Measurements from ENCODE around the gene HAP1.
"Not testable (repeated sequence)": the region's sequence is repeated elsewhere in the genome, so short reads cannot be mapped to it uniquely, and the experiment has no call there.

HAP1 gene

DNA sequence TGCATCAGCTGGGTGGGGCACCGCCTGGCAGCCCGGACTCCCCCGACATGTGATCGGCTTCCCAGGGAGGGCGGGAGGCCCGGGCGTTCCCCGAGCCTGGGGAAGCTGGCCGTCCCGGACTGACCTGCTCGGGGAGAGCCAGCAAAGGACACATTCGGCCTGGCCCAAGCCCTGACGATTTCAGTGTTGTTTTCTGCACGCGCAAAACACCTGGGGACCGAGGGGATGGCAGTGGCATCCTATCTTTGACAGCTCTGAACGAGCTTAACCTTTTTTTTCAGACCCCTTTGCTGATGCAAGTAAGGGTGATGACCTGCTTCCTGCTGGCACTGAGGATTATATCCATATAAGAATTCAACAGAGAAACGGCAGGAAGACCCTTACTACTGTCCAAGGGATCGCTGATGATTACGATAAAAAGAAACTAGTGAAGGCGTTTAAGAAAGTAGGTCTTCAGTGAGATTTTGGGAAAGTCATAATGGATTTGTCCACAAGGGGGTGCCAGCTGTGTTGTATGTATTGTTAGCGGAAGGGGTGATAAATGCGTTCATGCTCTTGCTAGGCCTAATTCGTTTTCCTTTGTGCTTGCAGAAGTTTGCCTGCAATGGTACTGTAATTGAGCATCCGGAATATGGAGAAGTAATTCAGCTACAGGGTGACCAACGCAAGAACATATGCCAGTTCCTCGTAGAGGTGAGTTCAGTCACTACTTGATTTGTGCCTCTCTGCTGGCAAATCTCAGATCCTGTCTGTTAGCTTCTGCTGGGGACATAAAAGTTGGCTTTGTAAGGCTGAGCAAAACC, 44.7 kb downstream of the HAP1 start:
- DNase-seq, result no peak

GRCh38 chr17:41688641-41689496, 45.6 kb downstream of the HAP1 start, which contains the start of gene EIF1:
Gene EIF1, plus strand, starts transcription at chr17:41688885. Its CDS starts 154 bp downstream, at chr17:41689039.
- DNase-seq, result peak; percentile 99

DNA sequence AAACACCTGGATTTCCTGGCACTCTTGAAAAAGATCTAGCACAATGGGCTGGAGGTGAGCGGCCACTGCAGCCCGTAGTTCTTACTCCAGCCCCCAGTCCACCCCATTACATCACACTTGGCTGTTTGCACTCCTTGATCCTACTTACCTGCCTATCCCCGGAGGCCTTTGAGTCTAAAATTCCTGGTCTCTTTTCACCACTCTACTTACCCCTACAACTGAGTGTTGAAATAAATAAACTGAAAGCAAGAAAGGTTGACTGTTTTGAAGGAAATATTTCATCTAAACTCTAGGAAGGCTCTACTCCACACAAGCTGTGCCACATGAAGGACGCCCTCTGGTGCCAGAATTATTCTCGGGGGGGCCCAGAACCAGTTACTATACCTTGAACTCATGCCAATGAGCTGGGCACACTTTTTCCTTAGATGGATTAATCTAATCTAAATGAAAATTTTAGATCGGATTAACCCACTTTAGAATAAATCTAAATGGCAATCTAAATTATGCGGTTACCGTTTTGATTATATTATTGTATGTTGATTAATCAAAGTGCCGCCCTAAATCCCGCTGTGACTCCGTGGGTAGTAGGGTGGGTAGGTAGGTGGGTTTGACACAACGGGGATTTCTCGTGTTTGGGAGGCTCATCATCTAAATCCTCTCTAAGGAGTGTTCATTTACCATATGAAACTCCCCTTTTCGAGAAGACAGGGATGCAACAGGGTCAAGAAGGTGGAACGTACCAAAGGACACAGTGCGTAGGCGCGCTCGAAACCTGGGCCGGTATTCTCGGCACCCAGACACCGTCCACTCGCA, 46.4 kb downstream of the HAP1 start:
- peak; percentile 16 for DNase-seq

DNA sequence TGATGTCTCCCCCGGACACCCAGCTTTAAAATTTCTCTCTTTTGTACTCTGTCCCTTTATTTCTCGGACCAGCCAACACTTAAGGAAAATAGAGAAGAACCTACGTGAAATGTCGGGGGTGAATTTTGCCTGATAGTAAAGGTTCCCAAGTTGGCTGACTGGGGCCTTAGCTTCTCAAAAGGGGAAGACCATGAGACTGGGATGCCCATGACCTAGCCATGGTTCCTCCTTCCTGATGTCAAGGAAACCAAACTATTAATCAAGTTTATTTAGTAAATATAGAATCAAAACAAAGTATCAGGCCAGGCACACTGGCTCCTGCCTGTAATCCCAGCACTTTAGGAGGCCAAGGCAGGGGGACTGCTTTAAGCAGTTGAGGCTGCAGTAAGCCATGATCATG, 48.2 kb downstream of the HAP1 start:
- no peak for DNase-seq

- not testable (repeated sequence) for DNase-seq
Observed at GRCh38 chr17:41685753-41686152, 48.7 kb downstream of the HAP1 start.

DNA sequence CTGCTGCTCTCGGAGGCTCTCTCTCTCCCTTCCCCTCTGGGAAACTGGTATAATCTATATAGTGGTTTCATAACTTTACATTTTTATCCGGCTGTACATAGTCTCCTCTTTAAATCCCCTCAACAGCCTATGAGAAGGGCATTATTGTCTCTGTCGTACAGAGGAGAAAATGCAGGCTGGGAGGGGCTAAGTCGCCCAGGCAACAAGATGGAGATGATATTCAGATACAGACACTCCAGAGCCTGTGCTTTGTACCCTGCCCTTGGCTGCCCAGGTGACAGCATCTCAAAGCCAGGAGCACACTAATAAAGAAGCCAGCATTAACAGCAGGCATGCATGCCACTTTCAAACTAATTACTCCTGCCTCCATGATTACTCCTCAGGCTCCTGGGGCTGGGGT, 50.4 kb downstream of the HAP1 start:
- no peak for DNase-seq

GRCh38 chr17:41683441-41684007, 50.9 kb downstream of the HAP1 start:
- DNase-seq, result no peak

- DNase-seq, result no peak
Observed at GRCh38 chr17:41682631-41683030, 51.8 kb downstream of the HAP1 start.

DNA sequence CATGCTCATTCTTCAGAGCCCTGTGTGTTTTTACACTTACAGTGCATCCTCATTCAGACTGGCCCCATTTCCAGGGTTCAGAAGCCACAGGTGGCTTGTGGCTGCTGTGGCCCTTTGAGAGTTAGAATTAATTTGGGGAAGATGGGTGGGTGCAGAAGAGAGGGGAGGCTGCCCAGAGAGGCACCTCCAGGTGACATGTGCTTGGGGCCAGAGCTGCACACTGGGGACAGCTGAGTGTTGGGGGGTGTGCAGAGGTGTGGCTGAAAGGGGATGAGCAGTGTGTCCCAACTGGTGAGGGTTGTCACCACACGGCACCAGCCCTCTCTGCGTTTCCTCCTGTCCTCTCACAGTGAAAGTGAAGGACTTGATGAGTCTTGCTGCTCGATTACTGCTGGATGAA, 52.7 kb downstream of the HAP1 start:
- no peak for DNase-seq

DNA sequence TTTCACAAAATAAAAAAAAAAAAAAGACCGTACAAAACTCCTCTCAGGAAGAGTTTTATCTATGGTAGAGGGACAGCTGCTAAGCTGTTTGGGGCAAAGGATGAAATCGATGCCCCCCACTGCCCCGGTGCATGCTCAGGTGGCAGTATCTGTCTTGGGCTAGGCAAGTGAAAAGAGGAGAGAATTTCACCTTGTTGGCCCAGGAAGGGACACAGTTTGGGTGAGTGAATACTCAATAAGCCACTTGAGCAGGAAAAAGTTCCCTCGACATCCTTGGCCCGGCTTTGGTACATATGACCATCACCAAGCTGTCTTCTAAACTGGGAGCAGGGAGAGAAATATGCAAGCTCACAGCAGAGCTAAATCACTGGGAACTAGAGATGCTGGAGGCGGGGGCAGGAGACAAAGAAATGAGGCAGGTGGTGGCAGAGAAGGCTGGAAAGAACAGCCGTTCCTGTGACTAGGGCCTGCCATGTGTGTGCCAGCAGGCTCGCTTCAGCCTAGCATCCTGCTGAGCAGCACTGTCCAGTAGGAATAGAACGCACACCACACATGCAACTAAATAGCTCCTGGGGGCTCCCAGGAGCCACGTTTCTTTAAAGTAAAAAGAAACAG, 53.9 kb downstream of the HAP1 start:
- no peak for DNase-seq

DNA sequence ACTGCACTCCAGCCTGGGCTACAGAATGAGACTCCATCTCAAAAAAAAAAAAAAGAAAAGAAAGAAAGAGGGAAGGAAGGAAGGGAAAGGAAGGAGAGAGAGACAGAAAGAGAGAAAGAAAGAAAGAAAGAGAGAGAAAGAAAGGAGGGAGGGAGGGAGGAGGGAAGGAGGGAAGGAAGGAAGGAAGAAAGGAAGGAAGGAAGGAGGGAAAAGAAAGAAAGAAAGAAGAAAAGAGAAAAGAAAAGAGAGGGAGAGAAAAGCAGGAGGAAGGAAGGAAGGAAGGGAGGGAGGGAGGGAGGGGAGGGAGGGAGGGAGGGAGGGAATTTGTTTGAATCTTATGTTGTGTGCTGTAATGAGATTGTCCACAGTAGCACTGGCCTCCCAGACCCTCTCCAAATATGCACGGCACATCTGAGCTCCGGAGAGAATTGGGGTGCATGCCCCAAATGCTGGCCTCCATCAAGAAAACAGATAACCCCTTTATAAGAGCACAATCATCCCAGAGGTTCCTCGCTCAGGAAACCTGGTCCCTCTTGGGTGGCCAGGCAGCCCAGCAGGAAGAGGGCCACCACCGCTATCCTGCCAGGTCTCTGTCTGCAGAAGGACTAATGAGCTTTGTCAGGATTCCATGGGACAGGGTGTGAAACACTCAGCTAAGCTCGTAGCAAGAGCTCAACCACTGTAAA, 54.6 kb downstream of the HAP1 start:
- no peak for DNase-seq

DNA sequence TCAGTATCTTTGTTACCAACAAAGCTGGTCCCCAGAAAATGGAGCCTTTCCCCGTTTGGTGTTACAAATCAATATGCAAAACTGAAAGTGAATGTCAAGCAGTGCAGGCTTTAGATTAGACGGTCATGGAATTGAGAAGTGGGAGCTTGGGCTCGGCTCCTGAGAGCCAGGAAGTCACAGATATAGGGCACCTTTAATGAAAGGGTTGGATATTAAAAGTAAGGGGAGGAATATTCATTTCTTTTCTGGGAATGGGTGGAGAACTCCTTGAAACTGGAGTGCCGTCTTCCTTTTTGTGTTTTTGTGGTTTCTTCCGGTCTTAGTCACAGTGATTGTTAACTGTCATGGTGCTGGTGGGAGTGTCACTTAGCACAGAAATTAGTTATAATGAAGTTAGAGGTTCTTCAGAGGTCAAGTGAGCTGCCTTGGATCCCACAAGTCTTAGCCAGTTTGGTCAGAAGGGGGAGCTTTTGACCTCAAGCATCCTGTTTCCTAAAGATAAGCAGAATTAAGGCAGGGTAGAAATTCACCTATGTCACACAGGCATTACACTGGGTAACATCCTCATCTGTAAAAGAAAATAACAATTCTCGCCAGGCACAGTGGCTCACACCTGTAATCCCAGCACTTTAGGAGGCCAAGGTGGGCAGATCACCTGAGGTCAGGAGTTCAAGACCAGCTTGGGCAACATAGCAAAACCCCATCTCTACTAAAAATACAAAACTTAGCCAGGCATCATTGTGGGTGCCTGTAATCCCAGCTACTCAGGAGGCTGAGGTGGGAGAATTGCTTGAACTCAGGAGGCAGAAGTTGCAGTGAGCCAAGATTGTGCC, 55.3 kb downstream of the HAP1 start:
- DNase-seq, result peak; percentile 9

DNA sequence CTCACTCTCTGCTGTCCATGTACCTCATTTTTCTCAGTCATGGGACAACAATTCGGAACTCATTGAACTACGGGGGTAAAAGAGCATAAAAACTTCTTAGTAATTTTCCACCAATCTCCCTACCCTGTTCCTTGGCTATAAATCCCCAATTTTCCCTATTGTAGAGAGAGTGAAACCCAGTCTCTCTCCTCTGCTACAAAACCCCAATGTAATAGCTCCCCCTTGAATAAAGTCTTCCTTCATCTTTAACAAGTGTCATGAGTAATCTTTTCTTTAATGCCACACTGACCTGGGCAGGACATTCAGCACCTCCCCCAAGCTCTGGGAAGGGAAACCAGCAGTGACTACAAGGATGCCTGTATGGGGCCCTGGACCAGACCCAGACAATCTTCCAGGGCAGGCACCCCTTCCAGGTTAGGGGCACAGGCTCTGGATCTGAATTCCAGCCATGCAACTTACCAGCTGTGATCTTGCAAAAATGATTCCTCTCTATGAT, 56.0 kb downstream of the HAP1 start:
- DNase-seq, result no peak

GRCh38 chr17:41676058-41676419, 58.4 kb downstream of the HAP1 start:
- DNase-seq, result no peak

DNA sequence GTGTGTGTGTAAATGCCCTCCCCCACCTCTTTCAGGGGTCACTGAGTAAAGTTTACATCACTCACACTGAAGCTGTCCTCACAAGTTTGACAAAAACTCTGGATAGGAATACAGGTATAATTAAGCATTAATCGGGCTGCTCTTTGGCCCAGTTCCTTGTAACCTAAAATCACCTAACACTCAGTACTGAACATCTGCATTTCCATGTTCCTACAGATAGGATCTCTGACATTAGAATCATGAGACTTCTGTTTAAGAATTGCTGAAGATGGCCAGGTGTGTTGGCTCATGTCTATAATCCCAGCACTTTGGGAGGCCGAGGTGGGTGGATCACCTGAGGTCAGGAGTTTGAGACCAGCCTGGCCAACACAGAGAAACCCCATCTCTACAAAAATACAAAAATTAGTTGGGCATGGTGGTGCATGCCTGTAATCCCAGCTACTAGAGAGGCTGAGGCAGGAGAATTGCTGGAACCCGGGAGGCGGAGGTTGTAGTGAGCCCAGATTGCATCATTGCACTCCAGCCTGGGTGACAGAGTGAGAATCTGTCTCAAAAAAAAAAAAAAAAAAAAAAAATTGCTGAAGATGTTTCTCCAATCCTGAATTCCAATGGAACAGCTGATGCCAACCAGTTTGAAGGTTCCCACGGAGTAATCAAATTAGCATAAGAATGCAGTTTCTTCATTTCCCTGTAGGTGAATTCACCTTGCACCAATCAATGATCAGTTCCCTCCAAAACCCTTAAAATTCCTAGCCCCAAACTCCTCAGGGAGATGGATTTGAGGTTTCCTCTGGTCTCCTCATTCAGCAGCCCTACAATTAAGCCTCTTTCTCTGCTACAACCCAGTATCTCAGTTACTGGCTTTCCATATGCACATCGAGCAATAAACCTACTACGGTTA, 59.0 kb downstream of the HAP1 start:
- DNase-seq, result not testable (repeated sequence)

All from DMS79 (cell line).